ENCODE measurements around the gene SBF1. TPM values are rescaled to one million over a fixed set of nuclear protein-coding genes. Genes with fewer than 3 reads are reported as not detected.

The SBF1 gene
- total RNA-seq, 1 donor from 2014 or later = 74.3 TPM

DNA sequence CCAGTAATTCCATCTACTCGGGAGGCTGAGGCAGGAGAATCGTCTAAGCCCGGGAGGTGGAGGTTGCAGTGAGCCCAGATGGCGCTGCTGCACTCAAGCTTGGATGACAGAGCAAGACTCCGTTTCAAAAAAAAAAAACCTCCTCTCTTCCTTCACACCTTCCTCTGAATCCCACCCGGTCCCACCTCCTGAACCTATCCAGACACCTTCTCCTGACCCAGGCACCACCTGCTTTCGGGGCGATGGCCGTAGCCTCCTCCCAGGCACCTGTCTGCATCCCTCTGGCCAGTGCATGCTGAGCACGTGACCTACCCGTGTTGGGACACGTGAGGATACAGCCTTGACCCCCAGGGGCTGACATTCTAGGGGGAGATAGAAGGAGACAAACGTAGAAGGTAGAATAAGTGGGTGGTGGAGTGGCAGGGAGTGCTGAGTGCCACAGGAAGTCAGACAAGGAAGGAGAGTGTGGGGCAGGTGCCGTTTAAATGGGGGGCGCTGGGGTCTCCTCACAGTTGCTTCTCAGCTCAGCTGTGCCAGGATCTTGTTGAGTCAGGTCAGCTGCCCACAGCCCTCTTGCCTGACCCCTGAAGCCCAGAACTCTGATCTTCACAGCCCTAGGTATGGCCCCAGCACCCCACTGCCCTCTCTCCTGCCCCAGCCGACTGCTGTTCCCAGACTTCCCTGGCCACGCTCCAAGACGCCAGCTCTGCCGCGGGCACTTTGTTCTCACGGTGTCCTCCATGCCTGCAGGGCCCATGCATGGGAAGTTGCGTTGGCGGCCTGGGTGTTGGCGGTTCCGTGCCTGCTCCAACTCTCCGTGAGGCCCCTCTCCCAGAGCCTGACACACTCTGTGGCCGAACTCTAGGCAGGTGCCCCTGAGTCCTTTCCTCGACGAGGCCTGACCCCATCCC, 10.6 kb upstream of the SBF1 start:
- no peak for DNase-seq (ENCODE audit: low spot score)

DNA sequence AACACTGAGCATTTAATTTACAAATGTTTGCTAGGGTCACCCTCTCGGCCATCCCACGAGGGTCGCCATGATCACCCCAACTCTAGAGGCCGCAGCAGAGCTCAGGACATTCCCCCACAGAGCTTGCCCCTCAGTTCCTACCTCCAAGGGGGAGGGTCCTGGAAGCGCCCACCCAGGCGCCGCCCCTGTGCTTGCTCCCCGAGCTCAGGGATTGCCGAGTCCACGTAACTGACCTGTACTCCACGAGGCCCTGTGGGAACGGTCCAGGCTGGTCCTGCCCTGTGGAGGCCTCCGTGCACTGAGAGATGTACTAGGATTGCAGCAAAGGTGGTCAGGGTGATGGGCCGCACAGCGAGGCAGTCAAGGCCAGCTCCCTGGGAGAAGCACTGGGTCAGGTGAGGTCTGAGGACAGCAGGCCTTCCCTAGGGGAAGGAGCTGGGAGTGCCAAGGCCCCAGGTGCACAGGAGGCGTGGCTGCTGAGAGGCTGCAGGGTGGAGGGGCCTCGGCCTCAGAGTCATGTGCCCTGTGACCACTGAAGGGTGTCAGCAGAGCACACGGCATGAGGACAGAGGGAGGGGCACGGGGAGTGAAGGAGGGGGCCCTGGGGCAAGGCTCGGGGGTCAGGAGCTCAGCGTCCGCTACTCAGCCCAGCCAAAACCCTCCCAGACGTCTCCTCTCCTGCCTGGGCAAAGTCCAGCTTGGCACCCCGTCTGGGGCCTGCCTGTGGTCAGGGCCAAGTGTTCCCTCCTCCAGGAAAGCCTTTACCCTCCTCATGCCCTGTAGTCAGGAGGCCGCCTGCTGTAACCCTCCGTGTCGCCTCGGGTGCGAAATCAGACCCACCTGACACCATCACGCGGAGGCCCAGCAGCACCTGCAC, 9.4 kb upstream of the SBF1 start:
- no peak for DNase-seq (ENCODE audit: low spot score)

DNA sequence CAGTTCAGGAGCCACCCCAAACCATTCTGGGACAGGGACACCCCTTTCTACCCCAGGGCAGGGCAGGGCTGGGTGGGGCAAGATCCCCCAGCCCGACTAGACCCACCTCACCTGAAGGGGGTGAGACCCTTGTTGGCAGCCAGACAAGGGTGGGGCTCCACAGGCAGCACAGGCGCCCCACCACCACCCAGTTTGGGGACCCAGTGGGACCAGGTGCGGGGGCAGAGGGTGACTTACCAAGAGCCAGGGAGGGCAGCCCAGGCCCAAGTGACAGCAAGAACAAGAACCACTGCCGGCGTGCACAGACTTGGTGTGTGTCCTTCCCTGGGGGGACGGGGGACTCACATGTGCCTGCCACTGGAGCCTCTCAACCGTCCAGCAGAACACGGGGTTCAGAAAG, 8.7 kb upstream of the SBF1 start:
- no peak for DNase-seq (ENCODE audit: low spot score)

DNA sequence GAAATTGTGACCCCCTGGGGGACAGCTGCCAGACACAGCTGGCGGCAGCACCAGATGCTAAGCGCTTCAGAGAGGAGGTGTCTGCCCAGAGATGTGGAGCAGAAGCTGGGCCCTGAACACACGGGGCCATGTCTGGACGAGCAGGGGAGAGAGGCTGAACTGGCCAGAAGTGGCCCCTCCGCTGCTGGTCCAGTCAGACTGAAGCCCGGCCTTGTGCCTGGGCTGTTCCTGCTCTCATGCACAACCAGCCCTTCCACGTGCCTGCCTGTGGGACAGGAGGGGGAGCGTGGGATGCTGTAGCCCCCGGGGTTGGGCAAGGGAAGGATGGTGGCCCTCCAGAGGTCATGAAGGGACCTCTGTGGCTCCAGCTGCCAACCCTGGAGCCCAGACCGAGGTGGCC, 8.3 kb upstream of the SBF1 start:
- no peak for DNase-seq (ENCODE audit: low spot score)

DNA sequence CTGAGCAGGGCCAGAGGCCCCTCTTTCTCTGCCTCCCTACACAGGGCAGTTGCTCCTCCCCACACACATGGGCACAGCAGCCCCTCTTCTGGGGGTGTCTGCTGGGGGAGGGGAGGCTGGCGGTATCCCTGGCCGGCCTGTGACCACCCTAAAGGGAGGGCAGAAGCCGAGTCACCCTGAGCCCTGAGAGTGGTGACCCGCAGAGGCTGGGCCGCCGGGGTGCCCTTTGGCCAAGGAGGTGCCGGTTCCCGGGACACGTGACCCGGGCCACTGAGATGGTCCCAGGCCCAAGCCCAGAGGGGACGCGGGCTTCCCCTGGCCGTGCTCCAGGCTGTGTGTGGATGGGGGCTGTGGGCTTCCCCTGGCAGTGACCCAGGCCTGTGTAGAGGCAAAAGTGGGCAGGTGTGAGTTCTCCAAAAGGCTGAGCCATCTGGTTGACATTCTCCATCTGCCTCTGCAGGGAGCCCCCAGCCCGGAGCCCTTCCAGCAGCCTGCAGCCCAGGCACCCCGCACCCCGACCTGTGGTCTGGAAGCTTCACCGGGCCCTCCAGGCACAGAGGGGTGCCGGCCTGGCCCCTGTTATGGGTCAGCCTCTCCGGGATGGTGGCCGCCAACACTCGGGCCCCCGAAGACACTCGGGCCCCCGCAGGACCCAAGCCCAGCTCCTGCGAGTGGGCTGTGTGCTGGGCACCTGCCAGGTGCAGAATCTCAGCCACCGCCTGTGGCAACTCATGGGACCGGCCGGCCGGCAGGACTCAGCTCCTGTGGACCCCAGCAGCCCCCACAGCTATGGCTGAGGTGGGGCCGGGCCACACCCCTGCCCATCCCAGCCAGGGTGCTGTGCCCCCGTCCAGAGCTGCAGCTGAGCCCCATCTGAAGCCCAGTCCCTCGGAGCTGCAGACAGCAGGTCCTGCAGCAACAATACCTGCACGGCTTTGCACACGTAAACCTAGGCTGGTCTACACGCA, 7.6 kb upstream of the SBF1 start:
- DNase-seq (ENCODE audit: low spot score) = no peak

DNA sequence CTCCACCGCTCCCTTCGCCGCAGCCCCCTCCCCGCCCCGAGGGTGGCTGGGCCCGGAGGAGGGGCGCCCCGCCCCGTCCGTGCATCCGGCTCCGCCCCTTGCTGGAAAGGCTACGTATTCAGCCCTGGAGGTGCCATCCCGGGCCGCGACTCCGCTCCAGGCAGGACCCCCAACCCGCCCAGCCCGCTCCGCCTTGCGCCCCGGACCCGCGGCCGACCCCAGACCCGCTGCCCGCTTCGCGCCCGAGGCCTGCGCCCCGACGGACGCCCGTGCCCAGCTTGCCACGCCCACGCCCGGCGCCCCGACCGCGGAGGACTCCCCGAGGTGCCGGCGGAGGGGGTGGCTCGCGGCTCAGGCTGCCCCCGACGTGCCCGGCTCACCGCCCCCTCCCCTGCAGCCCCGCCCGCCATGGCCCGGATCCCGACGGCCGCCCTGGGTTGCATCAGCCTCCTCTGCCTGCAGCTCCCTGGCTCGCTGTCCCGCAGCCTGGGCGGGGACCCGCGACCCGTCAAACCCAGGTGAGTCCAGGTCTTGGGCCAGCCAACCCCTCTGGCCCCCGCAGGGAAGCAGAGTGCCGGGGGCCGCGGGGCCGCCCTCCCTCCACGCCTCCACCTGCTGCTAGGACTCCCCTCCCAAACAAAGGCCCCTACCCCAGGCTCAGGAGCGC, 6.7 kb upstream of the SBF1 start, which contains the start of gene ADM2:
Gene ADM2 (plus strand): TSS at position 104 of the 667 bp plus-strand sequence. CDS start 305 bp downstream, at position 409.
- DNase-seq (ENCODE audit: low spot score) = no peak

DNA sequence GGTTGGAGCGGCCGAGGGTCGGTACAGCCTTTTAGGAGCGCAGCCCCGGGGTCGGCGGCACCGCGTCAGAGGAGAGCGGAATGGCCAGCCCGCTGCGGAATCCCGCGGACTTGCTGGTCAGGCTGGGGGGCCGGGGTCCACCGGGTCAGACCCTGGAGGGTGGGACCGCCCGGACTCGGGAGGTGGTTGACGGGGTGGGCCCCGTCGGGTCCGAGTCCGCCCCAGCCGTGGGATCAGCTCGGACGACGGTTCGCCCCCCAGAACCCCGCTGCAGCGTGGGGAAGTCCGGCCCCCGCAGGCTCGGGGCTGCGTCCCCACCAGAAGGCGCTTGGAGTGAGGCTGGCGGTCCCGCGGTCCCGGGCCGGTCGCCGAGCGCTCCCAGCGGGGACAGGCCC, 6.2 kb upstream of the SBF1 start:
- no peak for DNase-seq (ENCODE audit: low spot score)

DNA sequence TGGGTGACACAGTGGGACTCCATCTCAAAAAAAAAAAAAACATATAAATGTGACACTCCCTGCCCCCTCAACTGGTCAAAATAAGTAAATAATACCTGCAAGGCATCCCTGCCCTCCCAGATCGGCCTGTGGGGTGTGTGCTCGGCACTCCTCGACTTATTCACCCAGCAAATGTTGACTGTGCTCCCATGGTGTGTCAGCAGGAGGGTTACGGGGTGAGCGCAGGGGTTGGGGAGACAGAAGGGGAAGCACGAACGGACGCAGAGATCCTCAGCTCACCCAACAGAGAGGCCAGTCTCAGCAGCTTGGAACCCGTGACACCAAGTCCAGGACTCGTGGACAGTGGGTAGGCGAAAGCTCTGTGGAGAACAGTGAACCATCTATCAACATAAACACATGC, 4.9 kb upstream of the SBF1 start:
- DNase-seq (ENCODE audit: low spot score) = no peak

DNA sequence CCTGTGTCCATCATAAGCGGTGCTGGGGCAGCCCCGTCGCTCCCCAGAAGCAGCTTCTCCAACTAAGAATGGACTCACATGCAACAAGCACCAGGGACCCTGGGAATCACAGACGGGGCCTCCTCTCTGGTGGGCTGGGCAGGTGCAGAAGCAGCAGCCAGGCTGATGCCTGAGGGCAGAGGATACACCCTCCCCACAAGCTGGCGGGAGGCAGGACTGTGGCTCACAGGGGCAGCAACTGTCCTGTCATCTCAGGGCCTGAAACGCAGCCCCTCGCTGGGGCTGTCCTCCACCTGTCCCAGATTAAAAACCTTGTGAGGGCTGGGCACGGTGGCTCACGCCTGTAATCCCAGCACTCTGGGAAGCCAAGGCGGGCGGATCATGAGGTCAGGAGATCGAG, 3.1 kb upstream of the SBF1 start:
- DNase-seq (ENCODE audit: low spot score) = no peak

DNA sequence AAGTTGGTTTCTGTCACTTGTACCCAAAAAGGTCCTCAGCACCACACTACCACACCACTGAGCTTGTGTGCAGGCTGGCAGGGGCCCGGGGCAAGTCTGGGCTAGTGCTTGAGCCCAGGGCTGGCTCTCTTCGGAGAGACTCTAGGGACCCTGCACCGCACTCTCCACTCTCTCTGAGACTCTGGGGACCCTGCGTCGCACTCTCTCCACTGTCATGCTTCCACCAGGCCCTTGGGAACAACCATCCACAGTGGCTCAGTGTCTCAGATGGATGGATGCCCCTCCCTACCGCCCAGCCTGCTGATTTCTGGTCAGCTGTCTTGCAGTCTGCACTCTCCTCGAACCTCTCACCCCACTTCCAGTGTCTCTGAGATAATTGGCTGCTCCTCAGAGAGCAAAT, 2.0 kb upstream of the SBF1 start:
- DNase-seq (ENCODE audit: low spot score) = no peak

DNA sequence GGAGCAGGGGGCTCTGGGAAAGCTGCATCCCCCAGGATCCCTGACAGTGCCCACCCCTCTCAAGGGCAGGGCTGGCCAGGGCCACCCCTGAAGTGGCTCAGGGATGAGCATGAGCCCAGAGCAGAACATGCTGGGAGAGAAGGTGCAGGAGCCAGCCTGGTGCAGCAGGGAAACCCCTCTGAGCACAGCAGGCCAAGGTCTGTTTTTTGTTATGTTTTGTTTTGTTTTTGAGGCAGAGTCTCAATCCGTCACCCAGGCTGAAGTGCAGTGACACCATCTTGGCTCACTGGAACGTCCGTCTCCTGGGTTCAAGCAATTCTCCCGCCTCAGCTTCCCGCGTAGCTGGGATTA, 792 bp upstream of the SBF1 start:
- no peak for DNase-seq (ENCODE audit: low spot score)

DNA sequence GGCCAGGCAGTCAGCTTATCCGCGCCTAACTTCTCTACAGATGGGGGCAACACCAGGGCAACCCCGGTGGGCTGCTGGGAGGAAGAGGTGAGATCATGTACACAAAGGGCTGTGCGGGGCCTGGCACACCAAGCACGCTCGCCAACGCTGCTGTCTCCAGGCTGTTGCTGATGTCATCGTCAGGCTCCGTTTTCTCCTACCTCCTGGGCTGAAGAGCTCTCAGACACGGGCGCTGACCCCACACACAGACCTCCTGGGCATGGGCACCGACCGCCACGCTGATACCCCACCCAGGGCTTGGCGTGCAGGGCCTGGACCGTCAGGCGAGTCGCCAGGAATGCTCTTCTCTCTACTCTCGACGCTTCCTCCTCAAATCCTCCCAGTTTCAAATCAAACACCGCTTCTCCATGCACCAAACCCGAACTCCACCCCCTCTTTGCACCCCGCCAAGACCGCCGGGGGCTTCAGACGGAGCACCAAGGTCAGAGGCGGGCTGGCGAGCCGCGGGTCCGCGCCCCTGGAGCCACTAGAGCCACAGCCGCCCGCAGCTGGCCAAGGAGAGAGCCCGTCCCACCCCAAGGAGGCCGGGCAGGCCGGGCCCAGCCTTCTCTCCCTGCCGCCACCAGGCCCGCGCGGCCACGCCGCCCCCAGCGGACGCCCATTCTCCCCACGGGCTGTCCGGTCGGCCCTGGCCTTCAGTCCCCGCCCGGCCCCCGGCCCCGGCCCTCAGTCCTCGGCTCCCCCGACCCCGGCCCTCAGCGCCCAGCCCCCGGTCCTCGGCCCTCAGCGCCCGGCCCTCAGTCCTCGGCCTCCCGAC, 772 bp downstream of the SBF1 start:
- DNase-seq (ENCODE audit: low spot score) = no peak

DNA sequence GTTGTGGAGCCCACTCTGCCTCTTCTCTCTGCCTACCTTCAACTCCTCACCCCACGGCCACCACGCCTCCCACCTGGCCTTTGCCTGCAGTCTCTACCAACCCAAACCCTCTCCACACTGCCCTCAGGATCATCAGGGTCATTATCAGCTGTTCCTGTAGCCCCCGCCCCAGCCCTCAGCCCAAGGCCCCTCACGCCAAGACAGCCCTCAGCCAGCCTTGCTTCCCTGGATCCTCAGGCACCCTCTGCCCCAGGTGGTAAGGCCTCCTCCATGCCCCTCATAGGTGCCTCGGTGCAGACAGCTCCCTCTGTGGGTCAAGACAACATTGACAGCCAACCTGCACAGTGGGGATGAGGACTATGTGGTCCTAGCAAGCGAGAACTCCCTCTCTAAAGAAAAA, 1.7 kb downstream of the SBF1 start:
- no peak for DNase-seq (ENCODE audit: low spot score)

DNA sequence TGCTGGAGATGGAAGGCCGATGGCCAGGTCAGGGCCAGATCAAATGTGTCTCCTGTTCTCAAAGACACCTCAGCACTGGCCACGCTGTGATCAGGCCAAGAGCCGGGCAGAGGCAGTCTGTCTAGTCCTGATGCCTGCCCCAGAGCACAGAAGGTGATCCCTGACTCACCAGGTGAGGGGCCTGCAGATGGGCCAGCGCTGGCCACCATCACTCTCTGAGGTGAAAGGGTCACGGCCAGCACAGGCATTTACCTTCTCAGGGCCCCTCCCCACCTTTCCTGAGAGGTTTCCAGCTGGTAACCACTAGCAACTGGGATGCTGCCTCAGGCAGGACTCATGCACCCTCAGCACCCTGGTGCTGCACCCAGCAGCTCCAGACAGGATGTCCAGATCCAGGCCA, 2.9 kb downstream of the SBF1 start:
- DNase-seq (ENCODE audit: low spot score) = no peak

DNA sequence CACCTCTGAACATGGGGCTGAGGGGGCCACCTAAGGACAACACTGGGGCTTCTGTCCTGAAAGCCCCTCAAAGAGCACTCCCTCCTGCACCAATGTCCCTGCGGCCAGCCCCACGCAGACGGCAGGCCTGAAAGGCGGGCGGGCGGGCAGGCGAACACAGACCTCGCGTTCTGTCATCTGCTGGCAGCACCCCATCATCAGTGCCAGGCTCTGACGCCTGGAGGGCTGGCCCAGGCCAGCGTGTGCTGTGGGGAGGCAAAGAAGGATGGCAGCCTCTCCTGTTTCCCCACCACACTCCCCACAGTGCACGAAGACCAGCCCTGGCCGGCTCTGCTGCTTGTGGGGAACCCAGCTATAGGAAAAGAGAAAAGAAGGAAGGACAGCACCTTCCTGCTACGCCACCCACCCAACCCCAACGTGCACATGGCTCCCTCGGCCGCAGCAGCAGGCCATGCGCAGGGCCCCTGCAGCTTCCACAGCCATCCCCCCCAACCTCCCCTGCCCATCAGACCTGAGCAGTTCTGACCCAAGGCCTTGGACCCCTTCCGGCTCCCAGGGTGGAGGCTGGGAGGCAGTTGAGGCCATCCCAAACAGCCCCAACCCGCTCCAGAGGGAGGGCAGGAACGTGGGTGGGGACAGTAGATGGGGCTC, 3.5 kb downstream of the SBF1 start:
- no peak for DNase-seq (ENCODE audit: low spot score)

DNA sequence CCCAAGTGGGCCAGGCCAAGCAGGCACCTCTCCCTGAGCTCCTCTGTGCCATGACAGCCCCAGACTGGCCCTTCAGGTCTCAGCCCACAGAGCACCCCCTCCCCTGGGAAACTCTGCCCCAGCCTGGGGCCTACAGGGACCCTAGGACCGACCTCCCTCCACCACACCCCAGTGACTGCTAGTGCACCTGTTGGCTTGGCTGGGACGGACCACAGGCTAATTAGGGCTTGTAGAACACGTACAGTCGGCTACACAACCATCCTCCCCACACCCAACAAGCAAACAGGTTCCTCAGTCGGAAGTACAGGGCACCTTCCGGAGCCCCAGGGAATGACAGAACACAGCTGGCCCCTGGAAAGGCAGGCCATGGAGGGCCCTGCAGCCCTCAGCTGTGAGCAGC, 4.3 kb downstream of the SBF1 start:
- no peak for DNase-seq (ENCODE audit: low spot score)

DNA sequence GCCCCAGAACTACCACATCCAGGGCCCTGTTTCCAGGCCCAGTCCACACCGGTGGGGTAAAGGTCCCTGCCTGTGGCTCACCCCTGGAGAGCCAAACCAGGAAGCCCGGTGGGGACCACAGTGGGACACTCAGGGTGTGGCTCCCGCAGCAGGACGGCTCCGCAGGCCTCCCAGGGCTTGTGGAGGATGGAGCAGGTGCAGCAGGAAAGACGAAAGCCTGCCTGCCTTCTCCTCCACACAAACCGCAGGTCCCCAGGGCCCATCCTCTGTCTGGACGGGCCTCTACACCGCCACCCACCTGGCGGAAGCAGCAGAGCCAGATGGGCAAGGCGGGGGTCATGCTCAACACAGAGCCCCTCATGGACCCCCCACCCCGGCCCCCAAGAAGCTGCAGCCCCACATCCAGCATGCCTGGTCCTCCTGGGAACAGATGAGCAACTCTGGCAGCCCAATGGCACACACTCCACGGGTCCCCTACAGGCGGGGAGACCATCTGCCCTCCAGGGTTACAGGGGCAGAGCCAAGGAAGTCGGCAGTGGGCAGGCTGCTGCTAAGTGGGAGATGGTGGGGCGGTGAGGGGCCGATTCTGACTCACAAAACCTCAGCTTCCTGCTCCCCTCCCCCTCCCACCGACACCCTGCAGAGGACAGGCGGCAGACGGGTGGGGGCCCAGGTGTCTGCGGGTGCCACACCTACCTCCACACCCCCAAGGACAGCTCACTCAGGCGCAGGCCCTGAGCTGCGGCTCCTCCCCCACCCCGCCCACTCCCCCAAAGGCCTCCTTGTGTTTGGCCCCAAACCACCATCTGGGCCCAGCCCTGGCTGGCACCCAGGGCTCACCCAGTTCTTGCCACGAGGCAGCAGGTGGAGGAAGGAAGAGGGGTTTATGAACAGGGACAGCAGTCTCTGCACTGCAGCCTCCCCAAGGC, 5.2 kb downstream of the SBF1 start:
- no peak for DNase-seq (ENCODE audit: low spot score)

DNA sequence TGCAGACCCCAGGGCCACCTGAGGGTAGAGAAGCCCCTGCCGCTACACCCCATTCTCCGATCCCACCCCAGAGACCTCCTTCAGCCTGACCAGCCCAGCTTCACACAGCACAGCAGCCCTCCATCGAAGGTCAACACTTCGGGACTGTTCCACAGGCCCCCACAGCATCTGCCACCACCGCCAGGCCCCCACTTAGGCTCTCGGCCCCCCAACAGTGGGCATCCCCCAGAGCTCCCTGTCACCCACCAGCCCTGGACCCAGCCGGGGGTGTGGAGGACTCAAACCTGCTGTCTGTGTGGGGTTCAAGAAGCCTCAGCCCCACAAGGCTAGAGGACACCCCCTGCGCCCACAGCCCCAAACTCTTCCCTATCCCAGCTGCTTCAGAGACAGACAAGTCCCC, 6.2 kb downstream of the SBF1 start:
- no peak for DNase-seq (ENCODE audit: low spot score)
